Caco-2 (cell line): ENCODE data around the gene TUBA3D. TPM values are rescaled to one million over a fixed set of nuclear protein-coding genes. Genes with fewer than 3 reads are reported as not detected.
"Not testable (repeated sequence)": the region's sequence is repeated elsewhere in the genome, so short reads cannot be mapped to it uniquely, and the experiment has no call there.

Source experiments
- BruUV-seq: library from RNA; stranded (reverse); fragments of 400-500 nt; replicated peaks from 2 replicates; lab custom pipeline; 2021; lab: Mats Ljungman, UMichigan
- CTCF ChIA-PET: fragments of 300-600 bp; sonication (Branson Sonifier 250); formaldehyde crosslinking; loops from one replicate; lab custom pipeline; 2022; ENCODE audit warnings: antibody characterized with exemption; lab: Charles Lee
- POLR2A ChIA-PET: fragments of 300-600 bp; sonication (Branson Sonifier 250); formaldehyde crosslinking; loops from one replicate; lab custom pipeline; 2022; ENCODE audit warnings: antibody characterized with exemption; lab: Charles Lee
- DNase-seq, 2 experiments: peaks; one replicate each; pipeline versions ENCODE4 v3.0.0 to v3.0.0-alpha.2; 2020 to 2022
- H3K27me3 ChIP-seq: replicated peaks from 2 replicates; pipeline ENCODE4 v1.6.0; 2011; ENCODE audit warnings: low read length; ENCODE audit not compliant: control insufficient read depth, insufficient read depth
- H3K36me3 ChIP-seq: 2 replicates; pipeline ENCODE4 v1.5.1; 2011; ENCODE audit warnings: low read length; ENCODE audit not compliant: control insufficient read depth, insufficient read depth
- H3K4me1 ChIP-seq: fragments of 250-450 bp; sonication (Bioruptor Pico); 2 replicates; pipeline ENCODE4 v1.5.1; 2020; ENCODE audit warnings: mild to moderate bottlenecking
- H3K4me3 ChIP-seq: 2 replicates; pipeline ENCODE4 v1.5.1; 2011; ENCODE audit warnings: low read depth, mild to moderate bottlenecking, control low read depth, low read length
- H3K9me3 ChIP-seq: fragments of 250-450 bp; sonication (Bioruptor Pico); 2 replicates; pipeline ENCODE4 v1.5.1; 2020; ENCODE audit warnings: mild to moderate bottlenecking, moderate library complexity
- H3K27ac Mint-ChIP-seq: one replicate; pipeline ENCODE4 v1.8.0; 2022; ENCODE audit warnings: mixed read lengths; ENCODE audit not compliant: unreplicated experiment
- H3K27me3 Mint-ChIP-seq: one replicate; pipeline ENCODE4 v1.8.0; 2022; ENCODE audit warnings: mixed read lengths; ENCODE audit not compliant: insufficient read depth, unreplicated experiment
- H3K36me3 Mint-ChIP-seq: one replicate; pipeline ENCODE4 v1.8.0; 2022; ENCODE audit warnings: mild to moderate bottlenecking, mixed read lengths; ENCODE audit not compliant: insufficient read depth, unreplicated experiment
- H3K4me1 Mint-ChIP-seq: one replicate; pipeline ENCODE4 v1.8.0; 2022; ENCODE audit warnings: low read depth, mixed read lengths; ENCODE audit not compliant: unreplicated experiment
- H3K4me3 Mint-ChIP-seq: one replicate; pipeline ENCODE4 v1.8.0; 2022; ENCODE audit warnings: mild to moderate bottlenecking, moderate library complexity, mixed read lengths; ENCODE audit not compliant: unreplicated experiment
- H3K9me3 Mint-ChIP-seq: one replicate; pipeline ENCODE4 v1.8.0; 2022; ENCODE audit warnings: mixed read lengths; ENCODE audit not compliant: unreplicated experiment
- CTCF ChIP-seq, 2 experiments: fragments of 200-600 bp in 1 of 2; IDR thresholded peaks; 1 replicate in 1 of 2; 2 replicates in 1 of 2; pipeline versions ENCODE4 v1.5.1 to v1.8.0; 2011 to 2022; ENCODE audit warnings: antibody characterized with exemption in 1 of 2, control low read depth in 1 of 2, inconsistent platforms in 1 of 2, low read depth in 1 of 2, low read length in 1 of 2, mild to moderate bottlenecking in 1 of 2, moderate library complexity in 1 of 2; ENCODE audit not compliant: insufficient read depth in 1 of 2, severe bottlenecking in 1 of 2, unreplicated experiment in 1 of 2
- intact Hi-C: fragments of 100-400 bp; cut with micrococcal nuclease; formaldehyde crosslinking; loops from one replicate; pipeline ENCODE4 v1.10.0; 2022; ENCODE audit not compliant: unreplicated experiment
- total RNA-seq: library from RNA; stranded (reverse); gene quantifications from 2 replicates; pipeline ENCODE4 v1.2.3, GENCODE V29; 2022

The TUBA3D gene
- total RNA-seq, 1 experiment from 2014 or later, result not detected

DNA sequence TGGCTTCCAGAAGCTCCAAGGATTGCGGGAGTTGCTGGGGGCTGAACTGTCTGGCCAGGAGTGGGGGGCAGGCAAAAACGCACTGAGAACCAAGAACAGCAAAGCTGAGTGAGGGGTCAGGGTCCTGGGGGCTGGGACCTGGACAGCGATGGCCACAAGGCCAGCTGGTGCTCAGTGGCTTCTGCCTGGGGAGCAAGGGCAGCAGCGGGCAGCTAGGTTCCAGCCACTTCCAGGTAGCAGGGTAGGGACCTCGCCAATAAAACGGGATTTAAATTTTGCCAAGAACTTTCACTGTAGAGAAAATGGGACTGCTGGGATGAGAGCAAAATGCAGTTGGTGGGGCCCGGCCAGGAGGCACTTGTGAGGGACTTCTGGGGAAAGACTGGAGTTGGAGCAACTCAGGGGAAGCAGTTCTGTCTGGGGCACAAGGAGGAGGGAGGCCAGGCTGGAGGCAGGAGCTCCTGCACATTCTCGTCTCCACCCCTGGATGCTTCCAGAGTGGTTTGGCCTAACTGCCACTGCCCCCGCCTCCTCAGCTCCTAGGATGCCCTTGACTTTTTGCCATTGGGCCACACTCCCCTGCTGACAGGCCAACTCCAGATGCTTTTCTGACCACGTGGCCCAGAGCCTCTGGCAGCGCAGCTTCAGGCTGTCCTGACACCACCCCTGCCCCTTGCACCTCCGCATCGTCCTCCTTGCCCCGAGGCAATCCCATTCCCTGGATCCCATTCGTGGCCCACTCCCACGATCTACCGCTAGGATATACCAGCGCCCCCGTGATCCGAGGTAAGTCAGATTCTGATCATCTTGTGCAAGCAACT lies 46.3 kb downstream of the TUBA3D start:
- no peak overlapping the region for H3K4me3 Mint-ChIP-seq
- Histone ChIP-seq H3K36me3 (peaks cover 1% of the 10 kb centered on the region; the same call in 1 of the 2 replicates), H3K9me3 (no peaks in the 10 kb centered on the region), H3K4me1 (no peaks in the 10 kb centered on the region), H3K4me3 (no peak overlapping the region), H3K27me3 (no peaks in the 10 kb centered on the region)
- CTCF ChIA-PET, result no interaction called here
- no TSS peak for BruUV-seq
- no peak for TF ChIP-seq CTCF (IDR thresholded peaks at IDR 0.05; ENCODE audit: insufficient read depth in 1 of 2, low read depth in 1 of 2, low read length in 1 of 2, severe bottlenecking in 1 of 2, unreplicated experiment in 1 of 2)
- DNase-seq, result no peak
- no peaks in the 10 kb centered on the region for H3K9me3 Mint-ChIP-seq
- H3K27ac Mint-ChIP-seq, result no peak overlapping the region
- peaks cover 20% of the 10 kb centered on the region for H3K36me3 Mint-ChIP-seq
- intact Hi-C loops, result loop anchor here (10.0 kb wide), 1 partner anchor 367 kb away; no protein-coding TSS in a partner anchor
- H3K27me3 Mint-ChIP-seq, result no peaks in the 10 kb centered on the region
- POLR2A ChIA-PET, result no interaction called here
- no peaks in the 10 kb centered on the region for H3K4me1 Mint-ChIP-seq

GRCh38 chr2:131525256-131525655 lies 49.3 kb downstream of the TUBA3D start:
- H3K27ac Mint-ChIP-seq, H3K27me3 ChIP-seq, H3K4me1 ChIP-seq, H3K4me3 ChIP-seq, DNase-seq, H3K4me1 Mint-ChIP-seq, H3K9me3 Mint-ChIP-seq, BruUV-seq, H3K9me3 ChIP-seq, H3K4me3 Mint-ChIP-seq, H3K36me3 ChIP-seq, CTCF ChIA-PET, POLR2A ChIA-PET, H3K27me3 Mint-ChIP-seq: not testable (repeated sequence)
- H3K36me3 Mint-ChIP-seq, result peaks cover 12% of the 10 kb centered on the region
- intact Hi-C loops, result loop anchor here (10.0 kb wide), 1 partner anchor 370 kb away; no protein-coding TSS in a partner anchor

DNA sequence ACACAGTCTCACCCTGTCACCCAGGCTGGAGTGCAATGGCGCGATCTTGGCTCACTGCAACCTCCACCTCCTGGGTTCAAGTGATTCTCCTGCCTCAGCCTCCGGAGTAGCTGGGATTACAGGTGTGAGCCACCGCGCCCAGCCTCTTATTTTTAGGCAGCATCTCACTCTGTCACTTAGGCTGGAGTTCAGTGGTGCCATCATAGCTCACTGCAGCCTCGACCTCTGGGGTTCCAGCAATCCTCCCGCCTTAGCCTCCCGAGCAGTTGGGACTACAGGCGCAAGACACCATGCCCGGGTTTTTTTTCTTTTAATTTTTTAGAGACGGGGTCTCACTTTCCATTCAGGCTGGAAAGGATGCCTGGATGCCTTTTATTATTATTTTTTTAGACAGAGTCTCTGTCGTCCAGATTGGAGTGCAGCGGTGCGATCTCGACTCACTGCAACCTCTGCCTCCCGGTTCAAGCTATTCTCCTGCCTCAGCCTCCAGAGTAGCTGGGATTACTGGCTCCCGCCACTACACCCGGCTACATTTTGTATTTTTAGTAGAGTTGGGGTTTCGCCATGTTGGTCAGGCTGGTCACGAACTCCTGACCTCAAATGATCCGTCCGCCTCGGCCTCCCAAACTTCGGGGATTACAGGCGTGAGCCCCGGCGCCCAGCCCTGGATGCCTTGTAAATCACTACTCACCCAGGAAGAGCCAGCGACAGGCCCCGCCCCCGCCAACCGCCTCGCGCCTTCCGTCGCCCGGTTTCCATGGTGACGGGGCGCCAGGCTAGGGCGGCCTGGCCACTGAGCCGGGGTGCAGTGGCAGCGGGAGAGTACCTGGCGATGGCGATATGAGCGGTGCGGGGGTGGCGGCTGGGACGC lies 51.4 kb downstream of the TUBA3D start, which contains the start of gene CCDC74A:
Gene CCDC74A, plus strand, starts transcription at position 758 of the 871 bp plus-strand sequence. Its CDS starts 83 bp downstream, at position 841.
- Mint-ChIP-seq H3K4me3 (peak within 1 kb of the TSS; percentile 75), H3K27ac (peak within 1 kb of the TSS; percentile 49)
- POLR2A ChIA-PET, H3K27me3 ChIP-seq, H3K36me3 Mint-ChIP-seq, CTCF ChIA-PET, H3K4me1 ChIP-seq, H3K4me1 Mint-ChIP-seq, H3K36me3 ChIP-seq, H3K9me3 ChIP-seq, H3K9me3 Mint-ChIP-seq, BruUV-seq, H3K27me3 Mint-ChIP-seq: not testable (repeated sequence)
- DNase-seq, result peak; percentile 79
- H3K4me3 ChIP-seq, result peak within 1 kb of the TSS; percentile 41
- intact Hi-C loops, result loop anchor here (10.0 kb wide), 1 partner anchor 373 kb away; no protein-coding TSS in a partner anchor

DNA sequence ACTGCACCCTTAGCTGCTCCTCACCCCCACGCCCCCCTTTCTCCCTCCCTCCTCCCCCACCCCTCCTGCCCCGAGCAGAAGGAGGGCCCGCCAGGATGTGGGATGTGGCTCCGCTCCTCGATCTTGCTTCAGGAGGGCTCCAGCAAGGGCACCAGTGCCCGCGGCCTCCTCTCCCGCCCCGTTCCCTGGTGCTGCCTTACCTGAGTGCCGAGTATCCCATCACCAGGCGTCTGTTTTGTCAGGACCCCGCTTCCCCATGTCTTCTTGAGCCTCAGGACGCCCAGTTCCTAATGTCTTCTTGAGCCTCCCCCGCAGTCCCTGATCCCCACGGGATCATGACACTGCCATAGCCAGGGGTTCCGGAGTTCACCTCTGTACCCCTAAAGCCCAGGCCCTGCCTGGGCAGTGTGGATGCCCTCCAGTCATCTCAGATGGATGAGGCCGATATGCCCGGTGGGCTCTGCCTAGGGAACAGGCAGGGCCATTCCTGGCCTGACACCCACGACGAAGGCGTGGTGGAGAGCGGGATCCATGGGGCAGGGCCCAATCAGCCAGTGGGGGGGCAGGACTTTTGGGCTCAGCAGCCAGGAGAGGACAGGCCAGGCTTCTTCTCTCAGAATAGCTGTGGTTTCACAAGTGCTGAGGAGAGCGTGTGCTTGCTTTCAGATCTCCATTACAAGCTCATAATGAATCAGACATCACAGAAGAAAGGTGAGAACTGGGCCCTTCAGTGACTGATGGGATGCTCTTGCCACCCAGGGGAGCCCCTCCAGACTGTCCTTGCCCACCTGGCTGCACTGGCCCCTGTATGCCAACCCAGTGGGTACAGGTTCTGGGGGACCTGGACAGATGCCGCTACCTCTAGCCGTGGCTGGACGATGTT lies 53.3 kb downstream of the TUBA3D start:
- DNase-seq, H3K27ac Mint-ChIP-seq, BruUV-seq, H3K9me3 Mint-ChIP-seq, H3K4me1 Mint-ChIP-seq, POLR2A ChIA-PET, H3K4me1 ChIP-seq, H3K27me3 ChIP-seq, CTCF ChIA-PET, H3K36me3 Mint-ChIP-seq, H3K9me3 ChIP-seq, H3K27me3 Mint-ChIP-seq, H3K36me3 ChIP-seq, H3K4me3 ChIP-seq, H3K4me3 Mint-ChIP-seq: not testable (repeated sequence)
- intact Hi-C loops, result loop anchor here (10.0 kb wide), 1 partner anchor 374 kb away; no protein-coding TSS in a partner anchor

- POLR2A ChIA-PET, CTCF ChIA-PET, H3K4me1 ChIP-seq, BruUV-seq, H3K27me3 ChIP-seq, H3K9me3 ChIP-seq, H3K27me3 Mint-ChIP-seq, H3K36me3 ChIP-seq, H3K36me3 Mint-ChIP-seq, H3K9me3 Mint-ChIP-seq, H3K27ac Mint-ChIP-seq, DNase-seq, H3K4me1 Mint-ChIP-seq, H3K4me3 Mint-ChIP-seq, H3K4me3 ChIP-seq: not testable (repeated sequence)
- intact Hi-C loops, result loop anchor here (10.0 kb wide), 1 partner anchor 375 kb away; no protein-coding TSS in a partner anchor
Observed at GRCh38 chr2:131529864-131530445, 54.0 kb downstream of the TUBA3D start.
